HG03571 (cell line): Measurements from ENCODE around the gene ANOS1.

ENCODE experiments used
- ATAC-seq: cut with Tn5 transposase; IDR thresholded peaks from one replicate; pipeline ENCODE4 v1.9.1; 2021; ENCODE audit not compliant: unreplicated experiment

ANOS1 gene

GRCh38 chrX:8720136-8720535, 11.8 kb downstream of the ANOS1 start:
- no peak for ATAC-seq

- ATAC-seq, result no peak
Measured at GRCh38 chrX:8717354-8717753, 14.6 kb downstream of the ANOS1 start.

DNA sequence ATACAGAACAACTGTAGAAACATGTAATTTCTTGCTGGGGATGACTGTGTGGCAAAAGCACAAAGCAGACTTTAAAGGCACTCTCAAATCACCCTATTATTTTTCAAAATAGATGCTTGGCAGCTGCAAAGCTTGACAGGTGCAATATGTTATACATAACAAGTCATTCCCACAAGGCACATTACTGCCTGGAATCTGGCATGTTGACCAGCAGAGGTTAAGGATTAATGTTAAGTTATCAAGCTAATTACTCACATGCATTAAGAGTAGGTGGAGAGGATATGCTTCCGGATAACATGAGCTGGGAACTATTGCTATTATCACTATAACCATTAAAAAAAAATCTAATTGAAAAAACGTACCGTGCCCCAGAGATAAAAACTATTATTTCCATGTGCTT, 17.8 kb downstream of the ANOS1 start:
- no peak for ATAC-seq

DNA sequence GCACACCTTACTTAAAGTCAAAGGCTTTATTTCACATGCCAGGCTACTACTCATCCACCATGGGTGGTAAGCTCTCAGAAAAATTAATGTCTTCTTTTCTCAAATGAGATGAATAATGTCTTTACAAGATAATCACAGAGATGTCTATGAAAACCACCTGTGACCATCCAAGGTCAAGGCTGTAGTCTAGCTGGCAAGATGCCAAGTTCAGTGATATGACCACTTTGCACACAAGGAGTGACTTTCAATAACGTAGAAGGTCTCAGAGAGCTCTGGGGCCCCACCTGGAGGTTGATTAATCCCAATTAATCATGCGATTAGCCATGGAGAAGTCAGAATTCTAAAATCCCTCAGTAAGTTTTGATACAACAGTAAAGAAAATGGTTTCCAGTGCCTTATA, 20.5 kb downstream of the ANOS1 start:
- ATAC-seq, result no peak

- ATAC-seq, result no peak
Measured at GRCh38 chrX:8704184-8704583, 27.8 kb downstream of the ANOS1 start.

- ATAC-seq, result no peak
Measured at GRCh38 chrX:8692871-8693270, 39.1 kb downstream of the ANOS1 start.

DNA sequence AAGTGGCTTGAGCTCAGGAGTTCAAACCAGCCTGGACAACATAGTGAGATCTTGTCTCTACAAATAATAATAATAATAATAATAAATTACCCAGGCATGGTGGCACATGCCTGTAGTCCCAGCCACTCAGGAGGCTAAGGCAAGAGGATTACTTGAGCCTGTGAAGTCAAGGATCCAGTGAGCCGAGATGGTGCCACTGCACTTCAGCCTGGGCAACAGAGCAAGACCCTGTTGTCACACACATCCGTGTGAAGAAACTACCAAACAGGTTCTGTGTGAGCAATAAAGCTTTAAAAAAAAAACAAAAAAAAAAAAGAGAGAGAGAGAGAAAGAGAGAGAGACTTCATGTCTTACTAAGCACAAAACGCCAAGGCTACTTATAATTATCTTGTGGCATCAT, 42.5 kb downstream of the ANOS1 start:
- ATAC-seq, result no peak

DNA sequence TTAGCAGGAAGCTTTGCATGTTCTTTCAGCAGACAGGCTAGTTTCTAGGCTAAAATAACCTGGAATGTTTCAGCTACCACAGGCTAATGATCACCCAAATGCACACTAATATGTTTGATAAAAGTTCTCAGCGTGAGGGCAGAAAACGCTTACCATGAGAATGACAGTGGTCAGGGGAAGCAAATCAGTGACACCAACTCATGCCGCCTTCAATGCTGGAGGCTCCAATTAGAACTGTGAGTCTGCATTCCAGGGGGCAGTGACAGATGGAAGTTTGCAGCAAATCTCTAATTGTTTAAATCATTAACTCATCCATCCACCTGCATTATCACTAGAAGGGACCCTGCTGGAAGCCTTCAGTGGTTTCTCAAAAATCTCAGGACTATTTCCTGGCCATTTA, 43.2 kb downstream of the ANOS1 start:
- no peak for ATAC-seq

DNA sequence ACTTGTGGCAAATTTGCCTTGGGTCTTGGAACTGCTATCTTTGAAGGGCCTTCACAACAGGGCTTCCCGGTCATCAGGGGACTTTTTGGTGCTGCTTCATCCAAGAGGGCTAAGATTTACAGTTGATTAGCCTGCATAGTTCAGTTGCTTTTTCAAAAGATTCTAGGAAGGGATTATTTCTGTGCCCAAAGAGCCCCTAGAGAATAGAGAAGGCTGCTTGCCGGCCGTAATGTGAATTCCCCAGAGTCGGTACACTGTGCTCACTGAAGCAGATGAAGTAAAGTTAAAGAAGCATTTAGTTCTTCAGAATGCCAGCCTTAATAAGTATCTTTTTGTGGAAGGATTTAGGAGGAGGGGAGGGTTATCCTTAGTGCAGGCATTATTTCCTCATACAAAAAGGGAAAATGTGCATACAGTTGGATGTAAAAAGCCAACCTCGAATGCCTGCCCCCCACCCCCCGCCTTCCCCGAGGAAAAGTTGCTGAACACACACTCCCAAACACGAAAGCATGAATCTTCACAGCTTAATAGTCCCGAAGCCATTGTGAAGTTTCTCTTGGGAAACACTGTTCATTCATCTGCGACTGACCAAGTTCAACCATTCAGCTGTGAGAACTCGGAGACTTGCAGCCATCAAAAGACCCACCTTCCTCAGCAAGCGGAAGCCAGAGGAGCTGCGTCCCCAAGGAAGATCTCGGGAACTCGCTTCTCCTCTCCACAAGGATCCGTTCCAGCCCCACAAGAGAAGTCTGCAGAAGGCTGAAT, 47.6 kb downstream of the ANOS1 start:
- no peak for ATAC-seq

- ATAC-seq, result no peak
Measured at GRCh38 chrX:8683687-8684086, 48.2 kb downstream of the ANOS1 start.

DNA sequence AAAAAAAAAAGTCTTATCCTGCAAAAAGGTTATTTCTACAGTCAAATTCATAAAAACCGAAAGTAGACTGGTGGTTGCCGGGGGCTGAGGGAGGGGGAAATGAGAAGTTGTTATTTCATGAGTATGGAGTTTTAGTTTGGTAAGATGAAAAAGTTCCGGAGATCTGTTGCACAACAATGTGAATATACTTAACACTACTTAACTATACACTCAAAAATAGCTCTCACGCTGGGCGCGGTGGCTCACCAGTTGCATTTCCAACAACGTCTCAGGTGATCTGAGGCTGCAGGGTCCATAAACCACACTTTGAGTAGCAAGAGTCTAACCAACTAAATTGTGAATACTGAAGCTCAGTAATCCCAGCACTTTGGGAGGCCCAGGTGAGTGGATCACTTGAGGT, 52.4 kb downstream of the ANOS1 start:
- ATAC-seq, result no peak

DNA sequence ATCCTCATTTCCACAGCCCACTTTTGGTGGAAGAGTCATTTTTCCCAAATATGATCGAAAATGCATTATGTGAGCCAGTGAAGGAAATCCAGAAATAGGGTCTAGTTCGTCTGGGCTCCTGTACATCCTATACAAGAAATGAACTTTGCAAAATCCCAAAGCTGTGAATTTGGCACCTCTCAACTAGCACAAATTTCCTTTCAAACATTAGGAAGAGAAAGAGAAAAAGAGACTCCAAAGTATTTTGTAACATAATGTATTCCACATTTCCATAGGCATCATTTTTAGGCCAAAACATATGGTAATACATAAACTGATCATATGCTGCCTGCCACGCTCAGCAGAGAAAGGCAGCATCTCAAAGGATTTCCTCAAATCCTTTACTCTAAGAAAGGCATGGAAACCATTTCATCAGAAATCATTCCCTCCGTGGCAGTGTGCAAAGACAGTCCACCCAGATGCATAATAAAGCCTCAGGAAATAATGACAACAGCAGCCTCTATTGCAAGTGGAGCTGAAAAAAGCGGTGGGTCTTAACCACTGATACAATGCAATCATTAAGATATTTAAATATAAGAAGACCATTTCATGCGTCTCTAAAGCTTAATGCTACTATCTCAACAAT, 56.8 kb downstream of the ANOS1 start:
- ATAC-seq, result no peak

GRCh38 chrX:8673201-8673600, 58.7 kb downstream of the ANOS1 start:
- no peak for ATAC-seq

GRCh38 chrX:8672176-8672575, 59.8 kb downstream of the ANOS1 start:
- no peak for ATAC-seq

DNA sequence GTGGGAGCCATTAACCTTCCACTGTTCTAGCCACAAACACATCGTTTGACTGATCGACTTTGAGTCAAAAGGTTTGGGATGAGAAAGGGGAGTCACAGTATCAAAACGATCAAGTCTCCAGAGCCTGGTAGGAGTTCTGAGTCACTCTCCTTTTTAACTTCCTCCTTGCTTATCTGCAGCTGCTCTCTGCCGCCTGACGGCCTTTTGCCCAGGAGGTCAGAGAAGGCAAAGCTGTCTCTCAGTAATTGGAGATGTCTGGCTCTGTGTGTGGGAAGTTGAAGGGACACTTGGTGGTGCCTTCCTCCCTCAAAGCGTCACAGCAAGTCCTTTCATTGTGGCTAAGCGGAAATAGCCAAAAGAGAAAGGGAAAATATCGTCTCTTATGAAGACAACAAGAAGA, 63.1 kb downstream of the ANOS1 start:
- no peak for ATAC-seq

GRCh38 chrX:8663325-8663724, 68.6 kb downstream of the ANOS1 start:
- no peak for ATAC-seq

- no peak for ATAC-seq
Measured at GRCh38 chrX:8657883-8658282, 74.1 kb downstream of the ANOS1 start.

GRCh38 chrX:8653956-8654355, 78.0 kb downstream of the ANOS1 start:
- ATAC-seq, result no peak

GRCh38 chrX:8649969-8650368, 82.0 kb downstream of the ANOS1 start:
- ATAC-seq, result no peak

GRCh38 chrX:8647176-8647575, 84.8 kb downstream of the ANOS1 start:
- ATAC-seq, result no peak

DNA sequence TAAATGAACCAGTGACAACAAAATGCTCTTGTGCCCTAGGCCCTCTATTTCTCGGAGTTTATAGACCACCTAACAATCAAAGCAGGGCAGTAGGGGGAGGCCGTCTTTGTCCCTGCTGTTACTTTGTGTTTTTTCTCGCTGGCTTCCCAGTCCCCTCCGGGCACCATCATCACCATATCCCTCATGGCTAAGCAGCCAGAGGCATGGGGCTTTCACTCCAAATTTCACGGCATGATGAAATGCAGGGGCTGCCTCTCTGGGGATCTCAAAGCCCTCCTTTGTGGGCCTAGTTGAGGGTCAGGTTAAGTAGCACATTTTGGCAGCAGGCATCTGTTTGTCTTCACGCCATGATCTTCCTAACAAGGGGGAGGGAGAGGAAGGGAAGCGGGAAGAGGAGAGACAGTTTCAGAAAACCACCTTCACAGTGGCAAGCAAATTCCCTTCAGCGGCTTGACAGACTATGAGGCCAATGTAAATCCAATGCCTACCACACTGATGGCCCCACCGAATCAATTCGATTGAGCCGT, 91.9 kb downstream of the ANOS1 start:
- no peak for ATAC-seq

DNA sequence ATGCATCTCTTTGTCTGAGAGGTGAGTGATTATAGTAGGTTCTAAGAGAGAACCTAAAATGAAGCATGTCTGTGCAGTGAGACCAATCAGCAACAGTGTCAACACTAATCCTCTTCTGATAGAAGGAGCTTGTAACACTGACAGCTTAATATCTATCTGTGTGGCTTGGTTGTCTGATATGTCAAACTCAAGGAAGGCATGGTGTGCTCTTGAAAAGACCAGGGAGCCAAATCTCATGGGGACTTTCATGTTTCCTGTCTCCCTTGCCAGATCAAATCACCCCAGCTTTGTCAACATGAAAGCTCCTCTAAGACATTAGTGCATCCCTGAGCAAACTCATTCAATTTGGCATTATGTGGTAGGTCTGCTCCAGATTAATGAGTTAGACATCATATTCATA, 95.4 kb downstream of the ANOS1 start:
- ATAC-seq, result no peak

DNA sequence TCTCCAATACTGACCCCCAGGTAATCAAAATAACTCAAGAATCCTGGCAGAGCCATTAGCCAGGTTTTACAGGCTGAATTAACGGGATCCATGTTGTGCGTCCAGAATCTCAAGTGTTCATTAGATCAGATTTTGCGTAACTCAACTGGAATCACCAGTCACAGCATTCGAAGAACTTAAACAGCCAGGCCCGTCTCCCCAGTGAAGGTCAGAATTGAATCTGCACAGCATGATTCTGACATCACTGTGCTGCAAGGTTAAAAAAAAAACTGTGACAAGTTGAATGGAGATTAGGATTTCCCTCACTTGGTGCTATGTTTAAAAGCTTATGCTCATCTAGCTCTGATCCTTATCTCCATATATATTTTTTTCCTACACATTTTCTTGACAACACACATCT, 96.1 kb downstream of the ANOS1 start:
- no peak for ATAC-seq
